Fibroblast of lung (primary cell): ENCODE measurements around the gene BLTP2. TPM values are rescaled to one million over a fixed set of nuclear protein-coding genes. Genes with fewer than 3 reads are reported as not detected.

Experiments
- DNase-seq, 2 donors: peaks; one replicate each; pipeline versions ENCODE4 v3.0.0 to v3.0.0-alpha.2; 2010; ENCODE audit warnings: low read depth in 2 of 2
- H2AFZ ChIP-seq: 2 replicates; pipeline ENCODE4 v1.5.1; 2012; ENCODE audit warnings: low read length, control low read depth, inconsistent platforms
- H3K27ac ChIP-seq: 2 replicates; pipeline ENCODE4 v1.5.1; 2011; ENCODE audit warnings: low read length, control low read depth; ENCODE audit not compliant: insufficient read depth
- H3K27me3 ChIP-seq: 2 replicates; pipeline ENCODE4 v1.5.1; 2011; ENCODE audit warnings: mild to moderate bottlenecking, low read length; ENCODE audit not compliant: control insufficient read depth, insufficient read depth
- H3K36me3 ChIP-seq: 2 replicates; pipeline ENCODE4 v1.5.1; 2011; ENCODE audit warnings: low read length; ENCODE audit not compliant: control insufficient read depth, insufficient read depth
- H3K4me1 ChIP-seq: 2 replicates; pipeline ENCODE4 v1.5.1; 2011; ENCODE audit warnings: low read length; ENCODE audit not compliant: control insufficient read depth, insufficient read depth; ENCODE audit errors: extremely low read depth
- H3K4me2 ChIP-seq: 2 replicates; pipeline ENCODE4 v1.5.1; 2011; ENCODE audit warnings: low read length, control low read depth; ENCODE audit not compliant: insufficient read depth; ENCODE audit errors: extremely low read depth
- H3K4me3 ChIP-seq, 4 experiments: fragments of 200-600 bp in 1 of 4; sonication (generic) in 1 of 4; replicated peaks in 1 of 4; 2 replicates each; pipeline ENCODE4 v1.5.1; 2011 to 2016; ENCODE audit warnings: low read length in 4 of 4, low read depth in 3 of 4, mild to moderate bottlenecking in 3 of 4, control low read depth in 2 of 4, inconsistent platforms in 1 of 4, mixed read lengths in 1 of 4; ENCODE audit not compliant: insufficient read depth in 1 of 4; ENCODE audit errors: control extremely low read depth in 1 of 4
- H3K79me2 ChIP-seq: 2 replicates; pipeline ENCODE4 v1.5.1; 2012; ENCODE audit warnings: mild to moderate bottlenecking, low read length, inconsistent platforms; ENCODE audit not compliant: control insufficient read depth, insufficient read depth
- H3K9ac ChIP-seq: 2 replicates; pipeline ENCODE4 v1.5.1; 2011; ENCODE audit warnings: mild to moderate bottlenecking, low read length, control low read depth; ENCODE audit not compliant: insufficient read depth
- H3K9me3 ChIP-seq: 2 replicates; pipeline ENCODE4 v1.5.1; 2012; ENCODE audit warnings: low read depth, low read length; ENCODE audit not compliant: control insufficient read depth, insufficient read depth
- H4K20me1 ChIP-seq: 2 replicates; pipeline ENCODE4 v1.5.1; 2011; ENCODE audit warnings: low read length; ENCODE audit not compliant: control insufficient read depth, insufficient read depth; ENCODE audit errors: extremely low read depth
- CTCF ChIP-seq, 2 donors: IDR thresholded peaks in 1 of 2; conservative IDR thresholded peaks in 1 of 2; 1 replicate in 1 of 2; 2 replicates in 1 of 2; pipeline ENCODE4 v1.5.1; 2011 to 2012; ENCODE audit warnings: low read length in 2 of 2, control low read depth in 1 of 2, inconsistent platforms in 1 of 2, low read depth in 1 of 2, mild to moderate bottlenecking in 1 of 2
- EZH2 ChIP-seq: IDR thresholded peaks from 2 replicates; pipeline ENCODE4 v1.5.1; 2012; ENCODE audit warnings: low read length, control low read depth, mild to moderate bottlenecking; ENCODE audit errors: missing control alignments
- polyA plus RNA-seq, 2 donors: library from polyadenylated mRNA; depleted of rRNA in 1 of 2; stranded (reverse) in 1 of 2; unstranded in 1 of 2; fragments of >200 nt; gene quantifications; 2 replicates each; pipeline ENCODE4 v1.2.1, GENCODE V29; 2011 to 2012; ENCODE audit warnings: missing spikeins in 1 of 2
- total RNA-seq: library from RNA; depleted of rRNA; stranded (reverse); fragments of >200 nt; gene quantifications from 2 replicates; pipeline ENCODE4 v1.2.1, GENCODE V29; 2014

Gene BLTP2
- total and polyA plus RNA-seq, 2 donors (not counting 1 experiment from before 2014, with no cell fraction given), result 74.9 to 160 TPM

DNA sequence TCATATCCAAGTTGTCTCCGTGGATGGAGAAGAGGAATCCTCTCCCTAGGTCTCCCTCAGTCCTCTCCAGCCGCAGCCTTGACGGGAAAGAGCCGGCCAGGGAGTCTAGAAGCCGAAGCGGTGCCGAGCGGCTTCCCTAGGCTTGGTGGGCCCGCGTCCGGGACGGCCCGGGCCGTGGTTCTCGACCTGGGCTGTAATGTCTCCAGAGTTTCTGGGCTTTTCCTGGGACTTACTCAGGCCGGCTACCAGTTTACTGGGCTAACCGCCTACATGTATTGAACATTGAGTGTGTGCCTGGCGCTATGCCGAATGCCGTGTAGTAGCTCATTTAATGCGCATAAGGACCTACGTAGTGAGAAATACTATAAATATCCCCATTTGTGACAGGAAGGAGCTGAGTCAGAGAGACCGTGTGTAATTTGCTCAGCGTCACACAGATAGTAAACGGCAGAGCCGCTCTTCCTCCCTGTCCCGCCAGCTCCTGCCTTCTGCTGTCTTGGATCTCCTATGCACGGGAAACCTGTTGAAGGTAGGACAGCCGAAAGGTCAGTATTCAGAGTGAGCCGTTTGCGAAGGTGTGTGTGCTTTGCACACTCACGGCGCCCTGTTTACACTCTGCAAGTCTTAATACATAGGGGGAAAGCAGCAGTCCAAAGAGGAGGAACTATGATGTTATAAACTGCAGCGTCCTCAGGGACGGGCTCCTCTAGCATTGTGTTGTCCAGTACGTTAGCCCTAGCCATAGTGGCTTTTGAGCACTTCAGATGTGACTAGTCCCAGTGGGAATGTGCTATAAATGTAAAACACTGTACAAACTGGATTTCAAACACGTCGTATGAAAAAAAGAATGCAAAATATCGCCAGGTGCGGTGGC, 45.4 kb downstream of the BLTP2 start:
- Histone ChIP-seq H3K4me1 (peaks cover 6% of the 10 kb centered on the region), H3K79me2 (peaks cover 16% of the 10 kb centered on the region), H3K4me3 (peak overlapping the region; percentile 78 to 94 (median 86)), H3K27ac (peak overlapping the region; percentile 94), H3K9me3 (no peaks in the 10 kb centered on the region), H2AFZ (peak overlapping the region; percentile 91), H3K9ac (peak overlapping the region; percentile 83), H4K20me1 (no peaks in the 10 kb centered on the region), H3K27me3 (no peaks in the 10 kb centered on the region), H3K4me2 (peak overlapping the region; percentile 100), H3K36me3 (no peaks in the 10 kb centered on the region)
- DNase-seq, result peak; percentile 86 to 90
- no peak for TF ChIP-seq EZH2
- no peak for TF ChIP-seq CTCF (conservative IDR thresholded peaks at IDR 0.05 in 1 of 2, IDR thresholded peaks at IDR 0.05 in 1 of 2; ENCODE audit: low read depth in 1 of 2, low read length in 2 of 2)

- peak; percentile 86 to 89 for DNase-seq
- peak within 1 kb of the TSS; percentile 100 for H3K4me2 ChIP-seq
- peak within 1 kb of the TSS; percentile 91 for H2AFZ ChIP-seq
- no peak for TF ChIP-seq CTCF (conservative IDR thresholded peaks at IDR 0.05 in 1 of 2, IDR thresholded peaks at IDR 0.05 in 1 of 2; ENCODE audit: low read depth in 1 of 2, low read length in 2 of 2)
- no peak for TF ChIP-seq EZH2
- H3K27me3 ChIP-seq, result no peaks in the 10 kb centered on the region
- no peaks in the 10 kb centered on the region for H3K9me3 ChIP-seq
- H3K36me3 ChIP-seq, result no peaks in the 10 kb centered on the region
- peak within 1 kb of the TSS; percentile 83 for H3K9ac ChIP-seq
- H3K4me3 ChIP-seq, result peak within 1 kb of the TSS; percentile 78 to 94 (median 86)
- H3K79me2 ChIP-seq, result peaks cover 16% of the 10 kb centered on the region
- peak within 1 kb of the TSS; percentile 94 for H3K27ac ChIP-seq
- H3K4me1 ChIP-seq, result peaks cover 6% of the 10 kb centered on the region
- H4K20me1 ChIP-seq, result no peaks in the 10 kb centered on the region
These were observed 46.1 kb downstream of the BLTP2 start, which contains the start of gene SPAG5 for GRCh38 chr17:28598799-28599310. Gene SPAG5 (minus strand): TSS chr17:28599025. CDS start chr17:28598946, 79 bp downstream.

DNA sequence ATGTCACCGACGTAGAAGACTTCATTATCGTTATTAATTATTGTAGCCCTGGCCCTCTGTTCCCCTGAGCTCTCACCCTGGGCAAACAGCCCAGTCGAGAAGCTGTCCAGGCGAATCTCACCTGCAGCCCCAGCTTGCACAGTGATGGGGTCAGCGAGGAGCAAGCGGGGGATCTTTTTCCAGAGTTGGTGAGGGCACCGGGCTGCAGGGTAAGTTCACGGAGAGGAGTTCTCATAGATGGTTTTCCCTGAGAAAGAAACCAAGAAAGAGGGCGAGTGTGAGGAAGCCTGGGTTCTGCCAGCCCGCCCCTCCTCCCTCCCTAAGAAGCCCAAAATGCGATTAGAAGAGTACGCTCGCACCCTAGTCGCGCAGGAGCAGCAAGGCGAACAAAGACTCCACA, 46.6 kb downstream of the BLTP2 start:
- Histone ChIP-seq H4K20me1 (no peaks in the 10 kb centered on the region), H3K4me2 (peak overlapping the region; percentile 98), H3K27ac (peak overlapping the region; percentile 94), H3K27me3 (no peaks in the 10 kb centered on the region), H3K4me3 (peak overlapping the region; percentile 62 to 94 (median 86)), H3K36me3 (no peaks in the 10 kb centered on the region), H2AFZ (peak overlapping the region; percentile 86), H3K9me3 (no peaks in the 10 kb centered on the region), H3K4me1 (peaks cover 6% of the 10 kb centered on the region), H3K9ac (peak overlapping the region; percentile 83), H3K79me2 (peaks cover 16% of the 10 kb centered on the region)
- TF ChIP-seq EZH2, result no peak
- TF ChIP-seq CTCF (conservative IDR thresholded peaks at IDR 0.05 in 1 of 2, IDR thresholded peaks at IDR 0.05 in 1 of 2; ENCODE audit: low read depth in 1 of 2, low read length in 2 of 2), result no peak
- no peak for DNase-seq
